GM18519 (cell line): ENCODE data around the gene SH3TC1.

Experiments
- ATAC-seq: cut with Tn5 transposase; IDR thresholded peaks from one replicate; pipeline ENCODE4 v1.9.1; 2021; ENCODE audit warnings: mild to moderate bottlenecking, moderate library complexity; ENCODE audit not compliant: unreplicated experiment, low FRiP score

The SH3TC1 gene

DNA sequence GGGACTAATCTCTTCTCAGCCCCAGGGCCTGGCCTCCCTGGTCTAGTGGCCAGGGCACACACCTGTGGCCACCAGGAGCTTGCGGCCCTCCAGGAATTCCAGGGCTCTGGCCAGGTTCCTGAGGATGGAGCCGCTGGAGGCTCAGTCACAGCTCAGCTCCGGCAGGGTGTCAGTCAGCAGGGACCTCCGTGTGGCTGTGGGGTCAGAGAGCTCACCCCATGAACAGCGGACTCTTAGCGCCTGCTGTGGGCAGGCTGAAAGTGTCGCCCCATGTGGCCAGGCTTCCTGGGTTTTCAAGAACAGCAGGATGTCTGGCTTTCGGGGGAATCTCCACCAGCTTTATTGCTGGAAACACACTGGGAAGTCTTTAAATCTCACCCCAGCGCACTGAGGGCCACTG is 19.3 kb upstream of the SH3TC1 start:
- ATAC-seq = no peak

DNA sequence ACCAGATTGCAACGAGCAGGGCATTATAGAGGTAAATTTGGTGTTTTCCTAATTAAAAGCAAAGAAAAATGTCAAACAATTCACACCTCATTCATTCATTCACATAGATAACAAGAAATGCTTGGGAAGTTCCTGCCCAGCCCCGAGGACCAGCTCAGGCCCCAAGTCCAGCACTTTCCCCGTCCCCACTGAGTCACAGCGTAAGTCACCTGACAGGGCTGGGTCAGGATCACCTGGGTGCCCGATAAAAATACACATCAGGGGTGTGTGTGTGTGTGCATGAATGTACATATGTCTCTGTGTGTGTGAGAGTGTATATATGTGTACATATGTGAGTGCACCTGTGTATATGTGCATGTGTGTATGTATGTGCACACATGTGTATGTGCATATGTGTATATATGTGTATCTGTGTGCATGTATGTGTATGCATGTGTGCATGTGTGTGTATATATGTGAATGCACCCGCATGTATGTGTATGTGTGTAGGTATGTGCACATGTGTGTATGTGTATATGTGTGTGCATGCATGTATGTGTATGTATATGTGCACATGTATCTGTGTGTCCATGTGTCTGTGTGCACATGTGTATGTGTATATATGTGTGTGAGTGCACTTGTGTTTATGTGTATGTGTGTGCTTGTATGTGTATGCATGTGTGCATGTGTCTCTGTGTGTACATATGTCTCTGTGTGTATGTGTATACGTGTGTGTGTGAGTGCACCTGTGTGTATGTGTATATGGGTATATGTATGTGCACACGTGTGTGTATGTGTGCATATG is 18.6 kb upstream of the SH3TC1 start:
- ATAC-seq = no peak

DNA sequence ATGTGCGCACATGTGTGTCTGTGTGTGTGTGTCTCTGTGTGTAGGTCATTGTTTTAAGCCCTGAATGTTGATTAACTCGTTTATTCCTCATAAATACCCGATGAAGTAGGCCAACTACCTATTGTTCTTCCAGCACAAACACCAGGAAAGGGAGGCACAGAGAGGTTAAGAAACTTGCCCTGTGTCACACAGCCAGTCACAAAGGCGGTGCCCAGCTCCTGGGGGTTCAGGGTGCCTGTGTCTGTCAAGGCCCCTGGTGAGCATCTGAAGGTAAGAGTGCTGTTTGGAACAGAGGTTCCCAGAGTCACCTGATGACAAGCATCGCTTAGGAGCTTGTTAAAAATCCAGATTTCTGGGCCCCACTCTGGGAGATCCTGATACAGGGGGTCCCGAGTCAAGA is 18.0 kb upstream of the SH3TC1 start:
- no peak for ATAC-seq

DNA sequence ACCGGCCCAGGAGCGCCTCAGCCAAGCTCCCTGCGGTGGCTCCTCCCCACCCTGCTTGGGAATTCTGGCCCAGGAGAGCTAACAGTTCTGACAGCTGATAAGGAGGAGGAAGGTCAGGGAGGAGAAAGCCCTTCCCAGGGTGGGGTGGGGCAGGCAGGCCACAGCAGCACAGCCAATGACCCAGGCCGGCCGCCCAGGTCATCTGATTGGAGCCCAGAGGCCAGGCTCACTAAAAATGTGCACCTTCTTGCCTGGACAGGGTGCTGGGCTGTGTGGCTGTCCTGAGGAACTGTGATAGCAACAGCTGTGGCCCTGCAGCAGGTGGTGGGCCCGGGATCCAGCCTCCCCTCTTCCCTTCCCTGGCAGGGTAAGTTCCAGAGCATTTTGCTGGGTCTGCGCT is 17.2 kb upstream of the SH3TC1 start:
- no peak for ATAC-seq

DNA sequence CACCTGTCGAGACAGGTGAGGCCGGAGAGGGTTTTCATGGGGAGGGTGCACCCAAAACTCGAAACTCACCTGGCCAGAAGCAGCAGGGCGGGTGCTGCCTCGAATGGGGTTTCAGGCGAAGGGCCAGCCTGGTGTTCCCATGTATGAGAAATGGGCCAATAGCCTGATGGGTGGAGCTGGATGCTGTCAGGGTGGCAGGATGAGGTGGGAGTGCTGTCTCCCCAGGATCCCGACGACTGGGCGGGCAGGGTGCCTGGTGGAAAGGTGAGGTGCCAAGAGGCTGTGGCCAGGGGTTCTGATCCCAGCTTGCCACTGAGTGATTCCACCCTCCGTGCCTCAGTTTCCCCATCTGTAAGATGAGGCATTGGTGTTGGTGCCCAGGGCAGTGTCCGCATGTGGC is 16.8 kb upstream of the SH3TC1 start:
- ATAC-seq = no peak

DNA sequence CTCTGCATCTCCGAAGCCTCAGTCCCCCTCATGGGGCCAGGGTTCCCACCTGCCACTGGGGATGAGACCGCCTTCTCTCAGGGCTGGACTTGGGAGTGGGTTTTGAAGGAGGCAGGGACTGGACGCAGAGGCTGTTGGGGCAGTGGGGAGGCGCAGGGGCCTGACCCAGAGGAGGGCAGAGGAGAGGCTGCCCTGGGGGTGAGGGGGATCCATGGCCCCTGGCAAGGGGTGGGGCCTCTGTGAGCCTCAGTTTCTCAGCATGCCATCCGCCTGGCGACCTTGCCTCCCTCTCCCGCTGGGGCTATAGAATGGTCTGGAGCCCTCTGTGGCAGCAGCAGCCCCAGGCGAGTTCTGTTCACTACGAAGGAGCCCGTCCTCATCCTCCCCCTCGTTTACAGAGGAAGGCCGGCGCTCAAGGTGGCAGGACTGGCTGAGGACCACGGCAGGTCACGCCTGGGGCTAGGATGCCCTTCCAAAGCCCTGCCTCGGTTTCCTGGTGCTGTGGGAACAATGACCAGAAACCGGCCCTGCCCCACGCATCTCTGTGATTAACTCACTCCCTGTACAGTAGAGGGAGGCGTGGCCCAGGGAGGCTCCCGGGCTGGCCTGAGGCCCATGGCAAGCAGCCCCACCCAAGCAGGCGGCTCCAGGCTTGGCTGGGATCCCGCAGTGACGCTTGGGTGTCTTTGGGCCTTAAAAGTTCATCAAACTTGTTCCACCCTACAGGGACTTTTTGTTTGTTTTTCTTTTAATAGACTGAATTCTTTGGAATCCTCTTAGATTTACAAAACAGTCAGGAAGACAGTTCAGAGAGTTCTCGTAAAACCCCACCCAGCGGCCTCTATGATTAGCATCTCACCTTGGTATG is 16.0 kb upstream of the SH3TC1 start:
- ATAC-seq = no peak

DNA sequence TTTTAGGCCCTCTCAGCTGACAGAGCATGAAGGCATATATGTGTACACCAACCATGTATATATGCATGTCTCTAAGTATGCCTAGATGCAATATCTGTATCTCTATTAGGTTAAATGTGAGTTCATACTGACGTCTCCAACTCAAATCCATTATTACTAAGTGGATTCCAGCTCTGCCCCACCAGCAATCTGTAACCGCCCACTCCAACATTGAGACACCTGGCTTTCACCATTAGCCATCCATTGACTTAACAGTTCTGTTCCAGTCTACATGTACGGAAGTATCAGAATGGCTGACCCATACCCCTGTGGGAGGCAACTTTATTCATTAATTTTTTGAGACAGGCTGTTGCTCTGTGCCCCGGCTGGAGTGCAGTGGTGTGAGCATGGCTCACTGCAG is 15.0 kb upstream of the SH3TC1 start:
- no peak for ATAC-seq

DNA sequence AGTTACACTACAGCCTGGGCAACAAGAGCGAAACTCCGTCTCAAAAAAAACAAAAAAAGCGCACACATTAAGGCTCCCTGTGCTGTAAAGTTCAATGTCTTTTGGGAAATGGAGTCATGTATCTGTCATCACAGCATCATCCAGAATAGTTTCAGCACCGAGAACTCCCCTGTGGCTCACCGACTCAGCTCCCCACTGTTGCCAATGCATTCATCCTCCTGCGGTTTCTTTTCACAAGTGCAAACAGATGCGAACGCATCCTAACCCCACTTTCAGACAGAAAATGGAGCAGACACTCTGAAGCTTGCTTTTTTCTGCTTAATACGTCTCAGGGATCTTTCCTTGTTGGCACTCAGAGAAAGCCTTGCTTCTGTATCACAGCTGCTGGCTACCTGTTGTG is 13.8 kb upstream of the SH3TC1 start:
- ATAC-seq = no peak

DNA sequence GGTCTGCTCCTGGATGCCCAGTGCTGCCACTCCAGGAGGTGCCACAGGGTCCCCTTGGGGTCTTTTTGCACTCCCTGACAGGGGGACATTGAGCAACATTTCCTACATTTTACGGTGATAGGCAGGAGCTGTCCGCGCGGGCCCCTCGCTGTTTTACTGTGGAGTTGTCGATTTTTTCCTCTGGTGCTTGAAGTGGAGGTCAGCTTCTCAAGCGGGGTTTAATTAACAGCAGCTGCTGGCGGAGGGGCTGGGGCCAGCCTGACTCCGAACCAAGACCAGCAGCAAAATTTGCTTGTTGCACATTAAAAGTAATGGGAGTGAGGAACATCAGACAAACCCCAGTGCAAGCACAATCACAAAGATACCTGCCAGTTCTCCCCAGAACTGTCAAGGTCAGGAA is 13.2 kb upstream of the SH3TC1 start:
- no peak for ATAC-seq

DNA sequence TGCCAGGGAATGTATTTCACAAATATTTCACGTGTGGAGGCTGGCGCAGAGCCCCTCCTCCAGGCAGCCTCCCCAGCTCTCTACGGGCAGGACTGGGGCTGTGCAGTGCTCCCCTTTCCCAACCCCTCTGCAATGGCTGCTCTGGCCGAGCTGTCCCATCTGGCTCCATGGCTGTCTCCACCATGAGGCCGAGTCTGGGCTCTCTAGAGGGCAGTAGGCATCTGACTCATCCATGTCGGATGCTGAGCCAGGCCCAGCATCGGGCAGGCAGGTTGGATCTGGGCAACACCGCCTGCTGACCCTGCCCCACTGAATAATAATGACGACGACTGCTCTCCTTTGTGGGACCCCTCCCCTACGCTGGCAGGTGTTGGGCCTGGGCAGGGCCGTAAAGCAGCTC is 11.0 kb upstream of the SH3TC1 start:
- ATAC-seq = no peak

DNA sequence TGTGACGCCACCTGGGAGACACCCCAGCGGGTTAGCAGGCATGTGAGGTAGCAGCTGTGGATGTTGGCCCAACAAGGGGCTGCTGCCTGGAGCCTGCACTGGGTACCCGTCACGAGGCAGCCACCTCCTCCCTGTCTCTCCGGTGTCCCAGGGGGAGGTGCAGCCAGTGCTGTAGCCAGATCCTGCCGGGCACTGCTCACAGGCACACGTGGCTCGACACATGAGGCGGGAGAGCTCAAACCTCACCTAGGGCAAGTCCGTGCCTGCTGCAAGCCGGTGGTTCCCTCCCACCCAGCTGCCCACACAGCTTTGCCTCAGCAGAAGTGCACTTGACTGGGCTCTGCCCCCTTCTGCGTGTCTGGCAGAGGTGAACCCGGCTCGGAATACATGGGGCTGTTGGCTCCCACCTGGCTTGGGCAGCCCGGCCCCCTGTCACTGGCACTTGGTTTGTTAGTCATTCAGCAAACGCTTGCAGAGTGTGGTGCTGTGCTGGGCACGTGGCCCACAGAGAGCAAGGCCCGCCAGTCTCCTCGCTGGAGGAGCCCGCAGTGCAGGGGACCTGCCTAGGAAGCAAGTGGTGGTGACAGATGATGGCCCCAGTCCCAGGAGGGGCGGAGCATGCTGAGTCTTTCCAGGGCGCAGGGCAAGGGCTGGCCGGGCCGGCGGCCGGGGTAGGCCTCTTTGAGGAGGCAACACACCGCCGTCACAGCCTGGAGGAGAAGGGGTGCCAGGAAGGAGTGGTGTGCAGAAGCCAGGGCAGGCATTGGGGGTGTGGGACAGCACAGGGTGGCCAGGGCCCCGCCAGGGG is 10.1 kb upstream of the SH3TC1 start:
- no peak for ATAC-seq

DNA sequence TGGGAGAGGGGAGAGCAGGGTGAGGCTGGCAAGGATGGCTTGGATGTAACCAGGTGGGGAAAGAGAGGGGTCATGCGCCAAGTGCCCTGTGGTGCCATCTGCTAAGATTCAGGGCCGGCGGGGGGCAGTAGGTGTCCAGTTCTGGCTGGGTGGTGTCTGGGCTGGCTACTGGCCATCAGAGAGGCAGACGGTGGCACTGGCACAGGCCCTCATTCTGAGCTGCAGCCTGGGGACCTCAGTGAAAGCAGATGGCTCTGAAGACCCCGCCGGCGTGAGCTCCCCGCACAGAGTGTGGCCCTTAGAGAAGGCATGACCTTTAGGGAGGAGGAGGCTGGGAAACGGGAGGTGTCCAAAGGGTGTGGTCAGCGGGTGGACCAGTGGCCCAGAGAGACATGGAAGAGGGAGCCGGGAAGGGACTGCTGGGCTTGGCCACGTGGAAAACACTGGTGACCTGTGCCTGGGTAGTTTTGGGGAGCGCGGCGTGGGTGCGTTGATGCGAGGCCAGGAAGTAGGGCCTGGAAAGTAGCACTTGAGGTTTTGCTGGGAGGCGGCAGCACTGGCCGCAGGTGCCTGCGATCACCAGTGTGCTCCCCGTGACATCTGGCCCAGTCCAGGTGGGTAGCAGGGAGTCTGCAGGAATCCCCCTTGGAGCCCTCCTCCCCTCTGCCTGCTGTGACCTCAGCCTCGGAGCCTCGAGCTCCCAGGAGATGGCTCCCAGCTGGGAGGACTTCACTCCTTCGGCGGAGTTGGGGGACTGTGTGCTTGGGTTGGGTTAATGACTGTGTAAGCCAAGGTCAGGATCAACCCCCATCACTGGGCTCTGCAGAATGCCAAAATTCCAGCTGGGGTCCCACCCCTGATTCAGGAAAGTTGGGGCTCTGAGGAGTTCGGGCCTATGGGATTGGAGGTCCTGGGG is 9.3 kb upstream of the SH3TC1 start:
- no peak for ATAC-seq

DNA sequence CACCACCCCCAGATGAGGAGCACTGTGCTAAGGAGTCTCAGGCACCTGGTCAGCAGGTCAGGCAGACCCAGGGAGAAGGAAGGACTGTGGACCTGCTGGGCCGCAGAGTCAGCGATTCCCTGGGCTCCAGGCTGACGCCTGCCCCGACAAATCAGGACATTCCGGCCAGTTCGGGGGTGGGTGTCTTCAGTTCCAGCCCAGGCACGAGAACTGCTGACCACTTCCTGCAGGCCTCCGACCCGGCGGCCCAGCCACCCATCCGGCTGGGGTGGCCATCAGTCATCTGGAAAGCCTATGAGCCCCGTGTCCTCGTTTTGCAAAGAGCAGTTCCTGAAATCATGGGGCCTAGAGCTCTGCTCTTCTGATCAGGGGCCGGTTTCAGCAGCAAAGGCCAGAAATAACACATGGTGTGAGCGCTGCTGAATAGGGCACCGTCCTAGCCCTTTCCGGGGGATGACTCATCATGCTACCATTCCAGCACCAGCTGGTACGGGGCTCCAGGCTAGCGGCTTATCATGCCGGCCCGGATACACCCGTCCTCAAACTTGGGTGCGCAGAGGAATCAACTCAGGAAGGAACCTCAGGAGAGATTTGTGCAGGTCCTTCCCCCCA is 7.8 kb upstream of the SH3TC1 start:
- peak; percentile 50 for ATAC-seq

DNA sequence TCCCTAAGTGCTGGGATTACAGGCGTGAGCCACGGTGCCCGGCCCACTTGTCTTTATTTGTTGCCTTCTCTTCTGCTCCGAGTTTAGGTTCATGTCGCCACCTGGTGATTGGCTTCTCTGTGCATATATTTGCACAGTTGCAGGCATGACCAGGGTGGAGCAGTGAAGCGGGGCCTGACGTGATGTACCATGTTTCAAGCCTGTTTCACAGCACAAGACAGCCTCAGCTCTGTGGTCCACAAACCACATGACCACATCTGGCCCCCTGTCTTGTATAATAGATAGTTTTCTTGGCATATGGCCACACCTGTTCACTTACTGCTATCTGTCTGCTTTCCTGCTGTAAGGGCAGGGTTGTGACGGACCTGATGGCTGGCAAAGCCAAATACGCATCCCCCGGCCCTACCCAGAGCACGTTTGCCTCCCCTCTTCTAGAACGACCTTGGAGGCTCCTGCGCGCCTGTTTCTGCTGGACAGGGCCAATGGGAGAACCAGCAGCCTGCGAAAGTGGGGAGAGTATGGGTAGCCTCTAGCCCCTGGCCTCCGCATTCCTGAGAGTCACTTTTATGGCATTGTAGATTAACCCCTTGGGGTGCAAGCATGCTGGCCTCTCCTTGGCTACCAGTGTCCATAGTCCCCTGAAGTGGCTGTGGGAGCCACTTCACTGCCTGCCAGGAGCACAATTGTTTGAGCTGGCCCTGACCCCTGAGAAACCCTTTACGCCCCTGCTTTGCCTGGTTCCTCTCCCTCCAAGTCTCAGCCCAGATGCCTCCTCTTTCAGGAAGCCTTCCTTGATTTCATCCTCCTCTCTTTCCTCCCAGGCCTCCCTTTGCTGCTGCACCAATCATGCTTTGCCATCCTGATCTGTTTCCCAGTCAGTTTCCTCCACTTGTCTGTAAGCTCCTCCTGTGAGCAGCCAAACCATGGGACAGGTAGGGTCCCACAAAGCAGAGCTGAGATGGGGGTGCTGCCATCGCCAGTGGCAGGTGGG is 6.0 kb upstream of the SH3TC1 start:
- peak; percentile 79 for ATAC-seq

DNA sequence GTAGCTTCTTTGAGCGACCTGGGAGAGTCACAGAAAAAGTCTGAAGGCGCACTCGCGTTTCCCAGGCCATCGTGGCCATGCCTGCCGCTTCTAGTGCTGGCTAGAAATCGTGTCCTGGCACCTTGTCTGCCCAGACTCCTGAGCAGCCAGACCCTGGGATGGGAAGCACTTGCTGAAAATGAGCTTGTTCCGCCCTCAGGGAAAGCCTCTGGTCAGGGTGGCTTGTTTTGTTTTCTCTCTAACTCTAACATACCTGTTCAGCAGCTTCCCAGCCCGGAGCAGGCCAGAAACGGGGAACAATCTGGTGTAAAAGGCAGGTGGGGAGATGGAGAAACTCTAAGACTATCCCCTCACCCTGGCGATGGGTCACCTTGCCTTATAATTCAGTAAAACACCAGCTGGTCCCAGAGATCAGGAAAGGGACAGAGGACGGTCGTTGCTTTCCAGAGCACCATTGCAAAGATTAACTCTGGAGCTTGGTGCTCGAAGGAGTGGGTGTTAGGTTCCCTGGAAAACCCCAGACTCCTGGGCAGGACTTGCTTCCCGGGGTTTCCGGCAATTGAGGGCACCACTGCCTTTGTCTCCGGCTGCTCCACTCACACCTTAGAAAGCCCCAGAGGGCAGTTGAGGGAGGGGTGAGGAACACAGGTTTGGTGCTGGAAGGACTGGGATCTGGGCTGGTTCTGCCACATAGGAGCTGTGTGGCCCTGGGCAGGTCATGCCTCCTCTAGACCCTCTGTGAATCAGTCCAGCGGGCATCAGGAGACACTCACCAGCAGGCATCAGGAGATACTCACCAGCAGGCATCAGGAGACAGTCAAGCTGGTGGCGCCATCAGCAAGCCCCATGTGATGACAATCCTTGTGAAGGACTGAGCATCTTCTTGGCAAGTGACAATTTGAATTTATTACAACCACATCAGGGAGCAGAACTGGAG is 4.5 kb upstream of the SH3TC1 start:
- no peak for ATAC-seq

DNA sequence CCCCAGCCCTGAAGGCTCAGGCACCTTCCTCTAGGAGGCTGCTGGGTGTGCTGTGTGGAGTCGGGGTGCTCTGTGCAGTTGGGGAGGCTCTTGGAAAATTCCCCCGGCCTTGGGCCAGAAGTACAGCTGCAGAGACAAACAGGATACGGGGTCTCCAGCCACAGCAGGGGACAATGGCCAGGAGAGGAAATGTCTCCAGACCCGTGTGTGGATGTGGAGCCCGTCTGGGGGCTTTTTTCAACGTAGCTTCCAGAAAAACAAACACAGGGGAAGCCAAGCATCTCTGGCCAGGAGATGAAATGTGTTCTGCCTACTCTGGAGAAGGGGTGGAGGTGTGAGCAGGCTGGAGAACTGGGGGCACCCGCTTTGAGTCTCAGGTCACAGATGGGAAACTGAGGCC is 3.7 kb upstream of the SH3TC1 start:
- ATAC-seq = no peak

DNA sequence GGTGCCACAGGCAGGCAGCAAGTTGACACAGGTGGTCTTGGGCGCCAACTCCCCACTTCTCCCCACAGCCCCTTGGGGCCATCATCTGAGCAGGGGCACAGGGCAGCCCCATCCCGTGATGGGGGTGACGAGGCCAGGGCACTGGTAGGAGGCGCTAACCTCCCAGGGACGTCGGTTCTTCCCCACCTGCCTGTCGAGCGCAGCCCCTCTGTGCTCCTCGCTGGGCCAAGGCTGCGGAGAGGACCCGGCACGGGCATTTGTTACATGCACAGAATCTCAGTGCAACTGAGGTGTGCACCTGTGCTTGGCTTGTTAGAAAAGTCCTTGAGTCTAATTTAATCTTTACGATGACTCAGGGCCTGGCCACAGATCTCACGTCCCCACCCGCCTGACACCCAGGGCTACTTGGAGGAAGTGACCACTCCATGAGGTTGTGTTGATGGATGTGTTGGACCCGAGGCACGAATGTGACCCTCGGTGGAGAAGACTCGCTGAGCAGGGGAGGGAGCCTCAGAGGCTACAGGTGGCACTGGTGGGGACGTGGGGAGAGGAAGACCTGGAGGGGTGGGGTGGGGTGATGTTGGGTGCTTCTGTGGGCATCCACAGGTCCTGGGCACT is 3.1 kb upstream of the SH3TC1 start:
- ATAC-seq = no peak
